H1 (cell line): ENCODE measurements around the gene PRC1. TPM values are rescaled to one million over a fixed set of nuclear protein-coding genes. Genes with fewer than 3 reads are reported as not detected.

Source experiments
- CTCF ChIA-PET: fragments of 300-600 bp; sonication (Branson Sonifier 250); formaldehyde crosslinking; loops from one replicate; lab custom pipeline; 2021; ENCODE audit not compliant: partially characterized antibody; lab: Charles Lee
- POLR2A ChIA-PET: fragments of 300-600 bp; sonication (Branson Sonifier 250); formaldehyde crosslinking; loops from one replicate; lab custom pipeline; 2021; ENCODE audit warnings: inconsistent platforms; ENCODE audit not compliant: partially characterized antibody; lab: Charles Lee
- DNase-seq, 2 experiments: peaks; one replicate each; pipeline versions ENCODE4 v3.0.0 to v3.0.0-alpha.2; 2010 to 2022; ENCODE audit warnings: low spot score in 2 of 2, low read depth in 1 of 2, mixed read lengths in 1 of 2
- FAIRE-seq: peaks from 2 replicates; lab custom pipeline; 2011; peaks lifted over from hg19 to GRCh38; lab: Jason Lieb, UNC
- H2AFZ ChIP-seq: 2 replicates; pipeline ENCODE4 v1.8.1; 2012; ENCODE audit warnings: low read length, inconsistent platforms
- H2AK5ac ChIP-seq: 2 replicates; pipeline ENCODE4 v1.6.1; 2013; ENCODE audit warnings: low read depth, low read length
- H2BK120ac ChIP-seq: replicated peaks from 2 replicates; pipeline ENCODE3; 2013; ENCODE audit warnings: low read depth, low read length, inconsistent platforms
- H2BK12ac ChIP-seq: 2 replicates; pipeline ENCODE4 v1.6.1; 2013; ENCODE audit warnings: low read depth, low read length
- H2BK15ac ChIP-seq: 2 replicates; pipeline ENCODE4 v1.6.1; 2013; ENCODE audit warnings: low read length
- H2BK20ac ChIP-seq: 2 replicates; pipeline ENCODE4 v1.6.1; 2013; ENCODE audit warnings: low read length
- H2BK5ac ChIP-seq: 2 replicates; pipeline ENCODE4 v1.6.1; 2013; ENCODE audit warnings: low read depth, low read length
- H3K14ac ChIP-seq: 2 replicates; pipeline ENCODE4 v1.6.1; 2013; ENCODE audit warnings: inconsistent platforms; ENCODE audit not compliant: insufficient read length
- H3K18ac ChIP-seq: 2 replicates; pipeline ENCODE4 v1.6.1; 2013; ENCODE audit warnings: low read length; ENCODE audit errors: extremely low read depth
- H3K23ac ChIP-seq: 2 replicates; pipeline ENCODE4 v1.6.1; 2013; ENCODE audit warnings: inconsistent platforms; ENCODE audit not compliant: insufficient read length
- H3K23me2 ChIP-seq: 2 replicates; pipeline ENCODE4 v1.6.1; 2013; ENCODE audit warnings: low read depth, low read length
- H3K27ac ChIP-seq: 2 replicates; pipeline ENCODE4 v1.6.1; 2011; ENCODE audit warnings: low read depth, low read length, inconsistent platforms
- H3K27me3 ChIP-seq, 4 experiments: replicated peaks in 1 of 4; 1 replicate in 1 of 4; 2 replicates in 3 of 4; pipeline versions ENCODE4 v1.6.1 to v1.8.1; 2011 to 2013; ENCODE audit warnings: low read length in 3 of 4, mild to moderate bottlenecking in 3 of 4, inconsistent platforms in 2 of 4, mixed read lengths in 2 of 4, moderate library complexity in 1 of 4; ENCODE audit not compliant: control insufficient read depth in 3 of 4, insufficient read depth in 3 of 4; ENCODE audit errors: extremely low read depth in 1 of 4
- H3K36me3 ChIP-seq, 4 experiments: 2 replicates each; pipeline versions ENCODE4 v1.6.1 to v1.8.1; 2011 to 2013; ENCODE audit warnings: mild to moderate bottlenecking in 4 of 4, low read length in 3 of 4, moderate library complexity in 2 of 4, control low read depth in 1 of 4, inconsistent platforms in 1 of 4; ENCODE audit not compliant: insufficient read depth in 4 of 4, control insufficient read depth in 2 of 4
- H3K4ac ChIP-seq: replicated peaks from 2 replicates; pipeline ENCODE3; 2013; ENCODE audit warnings: low read length, low read depth, mixed read lengths, inconsistent platforms; ENCODE audit not compliant: insufficient read length
- H3K4me1 ChIP-seq, 4 experiments: replicated peaks in 1 of 4; 1 replicate in 1 of 4; 2 replicates in 3 of 4; pipeline versions ENCODE4 v1.6.1 to v1.8.1; 2011 to 2013; ENCODE audit warnings: low read length in 3 of 4, inconsistent platforms in 2 of 4, mixed read lengths in 1 of 4; ENCODE audit not compliant: insufficient read depth in 4 of 4, control insufficient read depth in 3 of 4
- H3K4me2 ChIP-seq, 2 experiments: 2 replicates each; pipeline versions ENCODE4 v1.6.1 to v1.8.1; 2011 to 2013; ENCODE audit warnings: low read depth in 2 of 2, low read length in 2 of 2, control low read depth in 1 of 2, inconsistent platforms in 1 of 2, mild to moderate bottlenecking in 1 of 2; ENCODE audit not compliant: insufficient read depth in 1 of 2
- H3K4me3 ChIP-seq, 4 experiments: fragments of 200-600, 300-600 bp in 1 of 4; sonication (generic), shearing (Covaris generic), sonication (Bioruptor Twin) in 1 of 4; 2 replicates each; pipeline versions ENCODE4 v1.5.1 to v1.8.1; 2011 to 2016; ENCODE audit warnings: low read length in 4 of 4, low read depth in 3 of 4, control low read depth in 2 of 4, inconsistent platforms in 2 of 4, mild to moderate bottlenecking in 2 of 4, mixed read lengths in 1 of 4, moderate library complexity in 1 of 4; ENCODE audit not compliant: insufficient read depth in 2 of 4; ENCODE audit errors: extremely low read depth in 1 of 4
- H3K56ac ChIP-seq: replicated peaks from 2 replicates; pipeline ENCODE3; 2013; ENCODE audit warnings: low read depth, mild to moderate bottlenecking, mixed read lengths, low read length, inconsistent platforms; ENCODE audit not compliant: insufficient read length
- H3K79me1 ChIP-seq: 2 replicates; pipeline ENCODE4 v1.6.1; 2013; ENCODE audit warnings: low read depth, low read length, control low read depth
- H3K79me2 ChIP-seq, 2 experiments: 2 replicates each; pipeline versions ENCODE4 v1.6.1 to v1.8.1; 2012 to 2013; ENCODE audit warnings: low read length in 2 of 2, mild to moderate bottlenecking in 2 of 2, inconsistent platforms in 1 of 2; ENCODE audit not compliant: insufficient read depth in 2 of 2, control insufficient read depth in 1 of 2
- H3K9ac ChIP-seq, 4 experiments: replicated peaks in 1 of 4; 1 replicate in 1 of 4; 2 replicates in 3 of 4; pipeline versions ENCODE4 v1.6.1 to v1.8.1; 2011 to 2013; ENCODE audit warnings: low read depth in 3 of 4, low read length in 3 of 4, control low read depth in 2 of 4, mild to moderate bottlenecking in 2 of 4, moderate library complexity in 2 of 4, inconsistent platforms in 1 of 4; ENCODE audit errors: extremely low read depth in 1 of 4
- H3K9me3 ChIP-seq, 2 experiments: 2 replicates each; pipeline versions ENCODE4 v1.6.1 to v1.8.1; 2012 to 2013; ENCODE audit warnings: mild to moderate bottlenecking in 2 of 2, moderate library complexity in 2 of 2, control low read depth in 1 of 2, inconsistent platforms in 1 of 2, low read depth in 1 of 2, low read length in 1 of 2, mixed read lengths in 1 of 2; ENCODE audit not compliant: insufficient read depth in 2 of 2
- H4K20me1 ChIP-seq, 2 experiments: replicated peaks in 1 of 2; 2 replicates each; pipeline versions ENCODE3 to v1.8.1; 2011 to 2013; ENCODE audit warnings: inconsistent platforms in 2 of 2, low read length in 2 of 2, mild to moderate bottlenecking in 1 of 2; ENCODE audit not compliant: insufficient read depth in 2 of 2, control insufficient read depth in 1 of 2
- H4K5ac ChIP-seq: 2 replicates; pipeline ENCODE4 v1.6.1; 2013; ENCODE audit warnings: low read length, low read depth, mixed read lengths, inconsistent platforms; ENCODE audit not compliant: insufficient read length
- H4K8ac ChIP-seq: 2 replicates; pipeline ENCODE4 v1.8.0; 2013; ENCODE audit warnings: mild to moderate bottlenecking, moderate library complexity, low read length, inconsistent platforms; ENCODE audit not compliant: insufficient read depth; ENCODE audit errors: extremely low read depth
- H4K91ac ChIP-seq: replicated peaks from 2 replicates; pipeline ENCODE3; 2013; ENCODE audit warnings: low read length, mixed read lengths, inconsistent platforms; ENCODE audit not compliant: insufficient read length
- PHF8 ChIP-seq: fragments of 200-600 bp; sonication (generic); conservative IDR thresholded peaks from 2 replicates; pipeline ENCODE4 v1.7.1; 2012; ENCODE audit warnings: low read depth, mild to moderate bottlenecking, inconsistent platforms, low read length, moderate library complexity
- SAP30 ChIP-seq: fragments of 300-600 bp; sonication (generic); IDR thresholded peaks from 2 replicates; pipeline ENCODE4 v1.7.1; 2012; ENCODE audit warnings: low read length, moderate library complexity, mild to moderate bottlenecking, inconsistent platforms; ENCODE audit not compliant: insufficient read depth, insufficient replicate concordance
- TAF7 ChIP-seq: optimal IDR thresholded peaks from 2 replicates; pipeline ENCODE3; 2011; ENCODE audit warnings: low read depth, mild to moderate bottlenecking, inconsistent platforms, low read length, moderate library complexity, borderline replicate concordance
- TEAD4 ChIP-seq: IDR thresholded peaks from 2 replicates; pipeline ENCODE4 v1.6.1; 2012; ENCODE audit warnings: low read depth, low read length, inconsistent platforms, mixed read lengths
- ZNF274 ChIP-seq: IDR thresholded peaks from 2 replicates; pipeline ENCODE4 v1.7.0; 2012; ENCODE audit warnings: low read length, borderline replicate concordance; ENCODE audit errors: extremely low read depth
- WGBS, 2 experiments: shearing (Covaris generic) in 1 of 2; methylation state at CpG; one replicate each; pipeline versions ENCODE4 v1.1.6 to v1.1.7; 2013 to 2015; ENCODE audit warnings: low lambda C conversion rate in 2 of 2, mixed read lengths in 2 of 2, inconsistent platforms in 1 of 2, low coverage in 1 of 2, missing lambda C conversion rate in 1 of 2; ENCODE audit not compliant: insufficient replicate concordance in 2 of 2, insufficient coverage in 1 of 2, insufficient read length in 1 of 2; ENCODE audit errors: extremely low coverage in 1 of 2, missing lambda C conversion rate in 1 of 2; 5-methylcytosine and 5-hydroxymethylcytosine counted together
- polyA plus RNA-seq, 7 experiments: library from polyadenylated mRNA; depleted of rRNA in 3 of 7; stranded (reverse) in 5 of 7; unstranded in 2 of 7; fragments of >200 nt in 5 of 7; fragments of 200-250 nt in 2 of 7; gene quantifications; 1 replicate in 5 of 7; 2 replicates in 1 of 7; 4 replicates in 1 of 7; pipeline versions ENCODE4 v1.2.1 to v1.2.3, GENCODE V29; 2011 to 2013; ENCODE audit warnings: missing spikeins in 2 of 7, mixed read lengths in 2 of 7
- total RNA-seq: library from RNA; stranded (reverse); fragmentation: NEBNext Ultra II Directional; extraction: Animal tissue kit (Norgen Biotek cat#: 25700); gene quantifications from 2 replicates; pipeline ENCODE4 v1.2.1, GENCODE V29; 2021

PRC1 gene
- total and polyA plus RNA-seq, 2 of the 8 experiments (the other 6 are each of a cell fraction or from before 2014, with no cell fraction given): 90.7 to 181 TPM

DNA sequence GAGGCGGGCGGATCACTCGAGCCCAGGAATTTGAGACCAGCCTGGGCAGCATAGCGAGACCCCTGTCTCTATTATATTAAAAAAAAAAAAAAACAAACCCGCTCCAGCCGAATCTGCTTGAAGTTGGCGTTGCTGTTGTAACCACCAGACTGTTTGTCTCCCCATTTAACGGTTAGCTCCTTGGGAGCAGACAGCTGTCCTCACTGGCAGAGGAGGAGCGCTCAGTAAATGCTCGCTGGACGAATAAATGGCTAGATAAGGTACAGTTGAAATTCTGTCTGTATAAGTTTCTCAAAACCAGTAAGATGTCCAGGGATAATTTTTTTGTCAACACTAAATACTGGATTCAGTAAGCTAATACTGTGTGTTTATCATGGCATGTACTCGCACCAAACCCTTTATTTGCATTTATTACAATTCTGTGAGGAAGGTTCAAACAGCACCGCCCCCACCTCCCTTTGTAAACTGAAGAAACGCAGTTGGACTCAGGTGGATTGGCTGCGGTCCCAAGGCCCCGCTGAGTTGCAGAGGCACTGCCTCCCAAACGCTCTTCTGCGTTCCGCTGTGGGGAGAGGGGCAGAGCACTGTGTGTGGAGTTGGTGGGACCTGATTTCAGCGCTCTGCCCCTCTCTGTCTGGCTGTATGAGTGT, 38.6 kb downstream of the PRC1 start:
- no peak for TF ChIP-seq SAP30
- TF ChIP-seq TAF7: no peak
- TF ChIP-seq ZNF274: no peak
- no peak for TF ChIP-seq TEAD4
- TF ChIP-seq PHF8: no peak
- Histone ChIP-seq H4K91ac (no peak overlapping the region), H2BK5ac (peak overlapping the region; percentile 90; the same call in 1 of the 2 replicates), H3K14ac (no peak overlapping the region), H3K79me2 (no peaks in the 10 kb centered on the region), H3K27me3 (no peaks in the 10 kb centered on the region), H3K56ac (no peak overlapping the region), H3K36me3 (peaks cover 0 to 22% (median 17%) of the 10 kb centered on the region in 4 experiments; a peak in 6 of 8 replicates), H3K9me3 (no peaks in the 10 kb centered on the region), H3K27ac (no peak overlapping the region), H2AK5ac (no peak overlapping the region), H3K4me3 (peak overlapping the region; percentile 46 to 72 (median 58); a peak in 6 of 8 replicates), H2BK12ac (no peak overlapping the region), H3K4ac (no peak overlapping the region), H4K20me1 (peaks cover 1 to 7% of the 10 kb centered on the region in 2 experiments), H3K23me2 (peaks cover 14% of the 10 kb centered on the region; the same call in 1 of the 2 replicates), H3K4me2 (peak overlapping the region; percentile 82 to 98), H2BK120ac (no peak overlapping the region), H2BK15ac (no peak overlapping the region), H2AFZ (no peak overlapping the region), H3K18ac (no peak overlapping the region), H4K5ac (no peak overlapping the region), H3K23ac (no peak overlapping the region), H3K9ac (no peak overlapping the region), H2BK20ac (no peak overlapping the region), H4K8ac (no peak overlapping the region; the same call in 1 of the 2 replicates), H3K79me1 (peaks cover 3% of the 10 kb centered on the region; the same call in 1 of the 2 replicates), H3K4me1 (peaks cover 0 to 15% (median 8%) of the 10 kb centered on the region in 4 experiments; a peak in 6 of 7 replicates)
- DNase-seq: no peak
- 70% methylated on average over 20 of the region's 20 CpGs; no CpG with 5 or more reads in 1 of the 2 experiments for WGBS, 2 experiments
- ChIA-PET POLR2A (interaction anchor here (0.7 to 2.8 kb wide), 10 partner anchors 10 to 77 kb away, joined by 3 to 20 read pairs (median 6); partner anchors contain the start of gene HDDC3), CTCF (interaction anchor here (0.7 to 19.2 kb wide), 23 partner anchors 10 to 425 kb away, joined by 3 to 306 read pairs (median 6); partner anchors contain the start of genes HDDC3, MAN2A2 and UNC45A)
- no peak for FAIRE-seq
